Small intestine (tissue), 7 donors: ENCODE data around the gene TANGO6. TPM values are rescaled to one million over a fixed set of nuclear protein-coding genes. Genes with fewer than 3 reads are reported as not detected.

Source experiments
- DNase-seq, 2 donors: peaks; one replicate each; pipeline versions ENCODE4 v3.0.0 to v3.0.0-alpha.2; 2013
- FAIRE-seq: peaks from 2 replicates; lab custom pipeline; 2012; peaks lifted over from hg19 to GRCh38; lab: Jason Lieb, UNC
- H3K27ac ChIP-seq, 3 donors: one replicate each; pipeline ENCODE4 v1.5.1; 2013; ENCODE audit warnings: low read length in 2 of 3, mild to moderate bottlenecking in 2 of 3, control low read depth in 1 of 3, inconsistent platforms in 1 of 3, low read depth in 1 of 3, moderate library complexity in 1 of 3
- H3K27me3 ChIP-seq, 3 donors: one replicate each; pipeline ENCODE4 v1.6.1; 2013; ENCODE audit warnings: low read length in 3 of 3, inconsistent platforms in 1 of 3; ENCODE audit not compliant: control insufficient read depth in 3 of 3, insufficient read depth in 3 of 3
- H3K36me3 ChIP-seq, 3 donors: one replicate each; pipeline ENCODE4 v1.6.1; 2013; ENCODE audit warnings: low read length in 3 of 3, inconsistent platforms in 1 of 3, low read depth in 1 of 3, mild to moderate bottlenecking in 1 of 3, moderate library complexity in 1 of 3; ENCODE audit not compliant: control insufficient read depth in 3 of 3, insufficient read depth in 2 of 3
- H3K4me1 ChIP-seq, 3 donors: one replicate each; pipeline ENCODE4 v1.6.1; 2013; ENCODE audit warnings: low read length in 2 of 3, inconsistent platforms in 1 of 3, low read depth in 1 of 3, mild to moderate bottlenecking in 1 of 3, moderate library complexity in 1 of 3; ENCODE audit not compliant: control insufficient read depth in 3 of 3, insufficient read depth in 2 of 3
- H3K4me3 ChIP-seq, 3 donors: one replicate each; pipeline ENCODE4 v1.5.1; 2013; ENCODE audit warnings: low read length in 3 of 3, control low read depth in 1 of 3, inconsistent platforms in 1 of 3, low read depth in 1 of 3, mild to moderate bottlenecking in 1 of 3, moderate library complexity in 1 of 3
- H3K9me3 ChIP-seq, 2 donors: one replicate each; pipeline ENCODE4 v1.6.1; 2013; ENCODE audit warnings: low read depth in 1 of 2, low read length in 1 of 2; ENCODE audit not compliant: control insufficient read depth in 2 of 2, insufficient read depth in 1 of 2
- WGBS, 3 donors: extraction: QIAGEN DNeasy Blood & Tissue Kit; methylation state at CpG; one replicate each; pipeline ENCODE4 v1.1.7; 2013; 5-methylcytosine and 5-hydroxymethylcytosine counted together
- polyA plus RNA-seq, 4 donors: library from polyadenylated mRNA; stranded (reverse) in 3 of 4; unstranded in 1 of 4; fragments of 200-250 nt in 3 of 4; fragments of 120-200 nt in 1 of 4; gene quantifications; one replicate each; pipeline versions ENCODE4 v1.2.1 to v1.2.3, GENCODE V29; 2013
- donor health status: healthy with polysubstance abuse.
- donor health status: control.
- donor health status: control.
- donor health status: Bipolar disorder and iron deficiency.
- donor health status: healthy.

TANGO6 gene
- polyA plus RNA-seq, 4 donors, result 0.67 to 7.7 (median 2.9) TPM

- FAIRE-seq (no peak), DNase-seq (peak; percentile 74 to 85)
- no peaks in the 10 kb centered on the region for H3K27me3 ChIP-seq
- H3K36me3 ChIP-seq, result peaks cover 0 to 3% (median 0%) of the 10 kb centered on the region in 3 donors
- H3K4me3 ChIP-seq, result no peak overlapping the region
- H3K4me1 ChIP-seq, result peaks cover 0 to 3% (median 0%) of the 10 kb centered on the region in 3 donors
- no peak overlapping the region for H3K27ac ChIP-seq
- 15 to 37% (median 20%) methylated on average over 5 of the region's 5 CpGs for WGBS, 3 donors
- no peaks in the 10 kb centered on the region for H3K9me3 ChIP-seq
Observed at GRCh38 chr16:68902003-68902968, 59.0 kb downstream of the TANGO6 start.

DNA sequence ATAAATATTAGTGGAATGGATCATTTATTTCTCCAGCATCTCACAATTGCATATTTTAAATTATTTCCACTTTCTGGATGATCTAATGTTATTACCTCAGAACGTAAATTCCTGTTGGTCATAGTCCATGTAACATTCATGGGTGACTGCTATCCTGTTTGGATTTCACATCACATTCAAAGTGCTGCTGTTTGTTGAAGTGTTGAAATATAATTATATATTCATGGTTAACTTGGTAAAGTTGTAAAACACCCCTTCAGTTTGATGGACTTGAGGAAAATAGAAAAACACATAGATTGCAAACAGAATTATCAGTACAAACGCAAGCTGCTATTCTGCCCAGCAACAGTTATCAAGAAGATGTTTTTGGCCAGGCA is 59.6 kb downstream of the TANGO6 start:
- DNase-seq (no peak), FAIRE-seq (no peak)
- peaks cover 0 to 3% (median 0%) of the 10 kb centered on the region in 3 donors for H3K36me3 ChIP-seq
- H3K4me1 ChIP-seq, result peaks cover 0 to 9% (median 0%) of the 10 kb centered on the region in 3 donors
- no peaks in the 10 kb centered on the region for H3K27me3 ChIP-seq
- no peak overlapping the region for H3K4me3 ChIP-seq
- 32 to 74% (median 46%) methylated on average over 2 of the region's 2 CpGs for WGBS, 3 donors
- no peaks in the 10 kb centered on the region for H3K9me3 ChIP-seq
- H3K27ac ChIP-seq, result no peak overlapping the region

DNA sequence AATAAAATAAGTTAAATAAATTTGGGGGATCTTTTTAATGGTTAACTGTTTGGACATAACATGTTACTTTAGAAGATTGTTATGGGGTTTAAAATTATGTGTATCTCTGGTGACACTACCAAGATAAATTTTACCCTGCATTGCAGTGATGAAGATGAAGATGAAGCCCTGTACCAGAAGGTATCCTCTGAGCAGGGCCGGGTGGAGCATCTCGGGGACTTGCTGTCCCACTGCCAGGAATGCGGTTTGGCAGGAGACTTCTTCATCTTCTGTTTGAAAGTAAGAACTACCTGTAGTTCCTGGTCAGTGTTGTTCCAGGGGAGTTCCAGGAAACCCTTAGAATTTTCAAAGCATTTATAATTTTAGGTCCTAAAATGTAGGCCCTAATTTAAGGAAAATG is 64.0 kb downstream of the TANGO6 start:
- WGBS, 3 donors, result 44 to 78% (median 71%) methylated on average over 3 of the region's 3 CpGs
- FAIRE-seq (no peak), DNase-seq (no peak)
- Histone ChIP-seq H3K4me3 (no peak overlapping the region), H3K27ac (peak overlapping the region in 1 of 3 donors; percentile 65), H3K27me3 (no peaks in the 10 kb centered on the region), H3K9me3 (no peaks in the 10 kb centered on the region), H3K36me3 (peaks cover 0 to 3% (median 0%) of the 10 kb centered on the region in 3 donors), H3K4me1 (peaks cover 0 to 15% (median 0%) of the 10 kb centered on the region in 3 donors)

DNA sequence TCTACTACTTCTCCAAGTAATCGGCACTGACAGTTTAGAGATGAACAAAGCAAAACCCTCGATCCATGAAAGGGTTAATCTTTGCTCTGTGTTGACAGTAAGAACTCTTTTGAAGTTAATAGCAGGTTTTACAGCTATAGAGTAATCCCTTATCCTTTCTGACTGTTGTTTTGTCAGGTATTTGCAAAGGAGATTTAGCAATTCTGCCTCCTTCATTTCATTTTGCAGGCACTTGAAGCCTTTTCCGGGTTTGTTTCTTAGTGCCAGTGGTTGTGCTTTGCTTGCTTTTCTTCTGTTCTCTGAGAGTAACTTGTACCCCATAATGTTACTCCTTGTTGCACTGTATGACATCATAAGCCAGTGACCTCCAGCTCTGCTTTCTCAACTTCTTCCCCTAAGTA is 64.5 kb downstream of the TANGO6 start:
- DNase-seq (peak; percentile 17 to 61), FAIRE-seq (no peak)
- H3K27me3 ChIP-seq, result no peaks in the 10 kb centered on the region
- H3K36me3 ChIP-seq, result peaks cover 0 to 5% (median 0%) of the 10 kb centered on the region in 3 donors
- no peak overlapping the region for H3K4me3 ChIP-seq
- peaks cover 0 to 15% (median 0%) of the 10 kb centered on the region in 3 donors for H3K4me1 ChIP-seq
- H3K9me3 ChIP-seq, result no peaks in the 10 kb centered on the region
- WGBS, 3 donors, result 19 to 51% (median 27%) methylated on average over 3 of the region's 3 CpGs
- H3K27ac ChIP-seq, result peak overlapping the region in 1 of 3 donors; percentile 65

GRCh38 chr16:68909099-68909733 is 65.9 kb downstream of the TANGO6 start:
- H3K4me3 ChIP-seq, result no peak overlapping the region
- peaks cover 0 to 15% (median 0%) of the 10 kb centered on the region in 3 donors for H3K4me1 ChIP-seq
- H3K27me3 ChIP-seq, result no peaks in the 10 kb centered on the region
- H3K36me3 ChIP-seq, result peaks cover 0 to 2% (median 0%) of the 10 kb centered on the region in 3 donors
- no peak for FAIRE-seq
- 71 to 87% (median 80%) methylated on average over 8 of the region's 8 CpGs for WGBS, 3 donors
- no peak overlapping the region for H3K27ac ChIP-seq
- no peaks in the 10 kb centered on the region for H3K9me3 ChIP-seq
- no peak for DNase-seq

- DNase-seq (no peak), FAIRE-seq (no peak)
- no peak overlapping the region for H3K27ac ChIP-seq
- no peaks in the 10 kb centered on the region for H3K27me3 ChIP-seq
- peaks cover 0 to 15% (median 0%) of the 10 kb centered on the region in 3 donors for H3K4me1 ChIP-seq
- H3K36me3 ChIP-seq, result peaks cover 0 to 2% (median 0%) of the 10 kb centered on the region in 3 donors
- no peak overlapping the region for H3K4me3 ChIP-seq
- WGBS, 3 donors, result 63 to 84% (median 78%) methylated on average over 5 of the region's 5 CpGs
- H3K9me3 ChIP-seq, result no peaks in the 10 kb centered on the region
Observed at GRCh38 chr16:68910051-68910450, 66.7 kb downstream of the TANGO6 start.

GRCh38 chr16:68915589-68915988 is 72.3 kb downstream of the TANGO6 start:
- FAIRE-seq (no peak), DNase-seq (no peak)
- Histone ChIP-seq H3K27me3 (no peaks in the 10 kb centered on the region), H3K4me3 (no peak overlapping the region), H3K4me1 (no peaks in the 10 kb centered on the region), H3K36me3 (peaks cover 0 to 2% (median 0%) of the 10 kb centered on the region in 3 donors), H3K27ac (no peak overlapping the region), H3K9me3 (no peaks in the 10 kb centered on the region)
- 80 to 93% (median 89%) methylated on average over 2 of the region's 2 CpGs for WGBS, 3 donors

GRCh38 chr16:68917541-68917940 is 74.2 kb downstream of the TANGO6 start:
- H3K27ac ChIP-seq, result no peak overlapping the region
- WGBS, 3 donors, result 99 to 100% (median 100%) methylated on average over 2 of the region's 2 CpGs
- H3K4me1 ChIP-seq, result peaks cover 0 to 7% (median 0%) of the 10 kb centered on the region in 3 donors
- no peaks in the 10 kb centered on the region for H3K36me3 ChIP-seq
- no peaks in the 10 kb centered on the region for H3K9me3 ChIP-seq
- no peak for DNase-seq
- H3K27me3 ChIP-seq, result no peaks in the 10 kb centered on the region
- no peak overlapping the region for H3K4me3 ChIP-seq
- FAIRE-seq, result no peak
